ENCODE data around the gene MIS18A. TPM values are rescaled to one million over a fixed set of nuclear protein-coding genes. Genes with fewer than 3 reads are reported as not detected.

MIS18A gene
- total RNA-seq, 1 experiment from 2014 or later, result 55.9 TPM

- TF ChIP-seq, protein P1, sequence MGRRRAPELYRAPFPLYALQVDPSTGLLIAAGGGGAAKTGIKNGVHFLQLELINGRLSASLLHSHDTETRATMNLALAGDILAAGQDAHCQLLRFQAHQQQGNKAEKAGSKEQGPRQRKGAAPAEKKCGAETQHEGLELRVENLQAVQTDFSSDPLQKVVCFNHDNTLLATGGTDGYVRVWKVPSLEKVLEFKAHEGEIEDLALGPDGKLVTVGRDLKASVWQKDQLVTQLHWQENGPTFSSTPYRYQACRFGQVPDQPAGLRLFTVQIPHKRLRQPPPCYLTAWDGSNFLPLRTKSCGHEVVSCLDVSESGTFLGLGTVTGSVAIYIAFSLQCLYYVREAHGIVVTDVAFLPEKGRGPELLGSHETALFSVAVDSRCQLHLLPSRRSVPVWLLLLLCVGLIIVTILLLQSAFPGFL (CRISPR knock-in tag; IDR thresholded peaks at IDR 0.05; ENCODE audit: borderline replicate concordance), result no peak
- no peak for TF ChIP-seq ZNF423 (CRISPR knock-in tag; IDR thresholded peaks at IDR 0.05)
- TF ChIP-seq, protein P2, sequence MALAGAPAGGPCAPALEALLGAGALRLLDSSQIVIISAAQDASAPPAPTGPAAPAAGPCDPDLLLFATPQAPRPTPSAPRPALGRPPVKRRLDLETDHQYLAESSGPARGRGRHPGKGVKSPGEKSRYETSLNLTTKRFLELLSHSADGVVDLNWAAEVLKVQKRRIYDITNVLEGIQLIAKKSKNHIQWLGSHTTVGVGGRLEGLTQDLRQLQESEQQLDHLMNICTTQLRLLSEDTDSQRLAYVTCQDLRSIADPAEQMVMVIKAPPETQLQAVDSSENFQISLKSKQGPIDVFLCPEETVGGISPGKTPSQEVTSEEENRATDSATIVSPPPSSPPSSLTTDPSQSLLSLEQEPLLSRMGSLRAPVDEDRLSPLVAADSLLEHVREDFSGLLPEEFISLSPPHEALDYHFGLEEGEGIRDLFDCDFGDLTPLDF (CRISPR knock-in tag; IDR thresholded peaks at IDR 0.05), result no peak
- no peak for TF ChIP-seq HMGA2 (CRISPR knock-in tag; IDR thresholded peaks at IDR 0.05)
Measured at GRCh38 chr21:32248571-32249461, 30.0 kb downstream of the MIS18A start (continued).

DNA sequence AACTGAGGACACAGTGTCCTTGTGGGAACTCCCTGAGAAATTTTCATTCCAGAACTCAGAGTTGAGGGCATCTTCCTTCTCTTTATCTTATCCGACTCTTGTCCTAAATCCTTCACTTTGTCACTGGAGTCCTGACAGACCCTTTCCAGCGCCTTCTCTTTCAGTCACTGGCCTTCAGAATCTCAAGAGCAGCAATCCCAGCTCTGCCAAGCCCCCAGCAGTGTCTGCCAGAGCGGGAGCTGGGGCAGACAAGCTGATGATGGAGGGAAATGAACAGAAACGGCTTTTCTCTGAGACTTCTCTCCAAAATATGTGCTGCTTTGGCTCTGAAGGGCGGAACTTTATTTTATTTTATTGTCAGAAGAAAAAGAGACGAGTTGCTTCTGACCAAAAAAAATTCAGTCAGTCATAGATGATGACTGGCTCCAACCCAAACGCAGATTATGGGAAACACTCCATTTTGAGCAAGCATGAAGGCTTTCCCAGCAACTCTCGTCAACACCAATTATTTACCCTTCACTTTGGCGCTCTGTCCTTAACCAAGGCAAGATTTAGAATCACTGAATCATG, 32.2 kb downstream of the MIS18A start:
- DNase-seq (ENCODE audit: low spot score), result no peak
- TF ChIP-seq KAT7 (CRISPR knock-in tag; IDR thresholded peaks at IDR 0.05; ENCODE audit: borderline replicate concordance) (no peak), ZNF317 (CRISPR knock-in tag; IDR thresholded peaks at IDR 0.05; ENCODE audit: borderline replicate concordance, low read depth) (no peak), STAT6 (CRISPR knock-in tag; conservative IDR thresholded peaks at IDR 0.05; ENCODE audit: low read depth) (no peak), ETV6 (CRISPR knock-in tag; IDR thresholded peaks at IDR 0.05) (no peak), ZNF121 (CRISPR knock-in tag; IDR thresholded peaks at IDR 0.05) (no peak), FOXK1 (CRISPR knock-in tag; IDR thresholded peaks at IDR 0.05) (no peak)
- POLR2A ChIA-PET, result no interaction called here
- CTCF ChIA-PET, result no interaction called here
- Mint-ChIP-seq H3K27ac (no peak overlapping the region), H3K4me1 (peaks cover 10% of the 10 kb centered on the region; the same call in 1 of the 2 replicates), H3K9me3 (peaks cover 8% of the 10 kb centered on the region; the same call in 1 of the 2 replicates), H3K36me3 (no peaks in the 10 kb centered on the region), H3K4me3 (no peak overlapping the region), H3K27me3 (ENCODE audit: low read depth) (no peaks in the 10 kb centered on the region; the same call in 1 of the 2 replicates)
- ATAC-seq, result no peak

GRCh38 chr21:32245971-32246370, 32.9 kb downstream of the MIS18A start:
- peaks cover 3% of the 10 kb centered on the region; the same call in 1 of the 2 replicates for H3K9me3 Mint-ChIP-seq
- DNase-seq (ENCODE audit: low spot score) (no peak), ATAC-seq (no peak)
- ChIA-PET CTCF (no interaction called here), POLR2A (no interaction called here)
- no peak overlapping the region for H3K4me3 Mint-ChIP-seq
- H3K27ac Mint-ChIP-seq, result no peak overlapping the region
- H3K36me3 Mint-ChIP-seq, result no peaks in the 10 kb centered on the region
- no peaks in the 10 kb centered on the region; the same call in 1 of the 2 replicates for H3K27me3 Mint-ChIP-seq (ENCODE audit: low read depth)
- H3K4me1 Mint-ChIP-seq, result peaks cover 10% of the 10 kb centered on the region; the same call in 1 of the 2 replicates
- TF ChIP-seq NFYB (CRISPR knock-in tag; conservative IDR thresholded peaks at IDR 0.05; ENCODE audit: low read depth) (no peak), ESRRA (CRISPR knock-in tag; IDR thresholded peaks at IDR 0.05; ENCODE audit: borderline replicate concordance) (no peak), NFE2L1 (CRISPR knock-in tag; IDR thresholded peaks at IDR 0.05) (no peak), NFATC4 (CRISPR knock-in tag; IDR thresholded peaks at IDR 0.05) (no peak), ZNF317 (CRISPR knock-in tag; IDR thresholded peaks at IDR 0.05; ENCODE audit: borderline replicate concordance, low read depth) (no peak), JAZF1 (CRISPR knock-in tag; IDR thresholded peaks at IDR 0.05) (no peak)
- TF ChIP-seq, protein P3, sequence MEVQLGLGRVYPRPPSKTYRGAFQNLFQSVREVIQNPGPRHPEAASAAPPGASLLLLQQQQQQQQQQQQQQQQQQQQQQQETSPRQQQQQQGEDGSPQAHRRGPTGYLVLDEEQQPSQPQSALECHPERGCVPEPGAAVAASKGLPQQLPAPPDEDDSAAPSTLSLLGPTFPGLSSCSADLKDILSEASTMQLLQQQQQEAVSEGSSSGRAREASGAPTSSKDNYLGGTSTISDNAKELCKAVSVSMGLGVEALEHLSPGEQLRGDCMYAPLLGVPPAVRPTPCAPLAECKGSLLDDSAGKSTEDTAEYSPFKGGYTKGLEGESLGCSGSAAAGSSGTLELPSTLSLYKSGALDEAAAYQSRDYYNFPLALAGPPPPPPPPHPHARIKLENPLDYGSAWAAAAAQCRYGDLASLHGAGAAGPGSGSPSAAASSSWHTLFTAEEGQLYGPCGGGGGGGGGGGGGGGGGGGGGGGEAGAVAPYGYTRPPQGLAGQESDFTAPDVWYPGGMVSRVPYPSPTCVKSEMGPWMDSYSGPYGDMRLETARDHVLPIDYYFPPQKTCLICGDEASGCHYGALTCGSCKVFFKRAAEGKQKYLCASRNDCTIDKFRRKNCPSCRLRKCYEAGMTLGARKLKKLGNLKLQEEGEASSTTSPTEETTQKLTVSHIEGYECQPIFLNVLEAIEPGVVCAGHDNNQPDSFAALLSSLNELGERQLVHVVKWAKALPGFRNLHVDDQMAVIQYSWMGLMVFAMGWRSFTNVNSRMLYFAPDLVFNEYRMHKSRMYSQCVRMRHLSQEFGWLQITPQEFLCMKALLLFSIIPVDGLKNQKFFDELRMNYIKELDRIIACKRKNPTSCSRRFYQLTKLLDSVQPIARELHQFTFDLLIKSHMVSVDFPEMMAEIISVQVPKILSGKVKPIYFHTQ (CRISPR knock-in tag; IDR thresholded peaks at IDR 0.05), result no peak
- TF ChIP-seq, protein P4, sequence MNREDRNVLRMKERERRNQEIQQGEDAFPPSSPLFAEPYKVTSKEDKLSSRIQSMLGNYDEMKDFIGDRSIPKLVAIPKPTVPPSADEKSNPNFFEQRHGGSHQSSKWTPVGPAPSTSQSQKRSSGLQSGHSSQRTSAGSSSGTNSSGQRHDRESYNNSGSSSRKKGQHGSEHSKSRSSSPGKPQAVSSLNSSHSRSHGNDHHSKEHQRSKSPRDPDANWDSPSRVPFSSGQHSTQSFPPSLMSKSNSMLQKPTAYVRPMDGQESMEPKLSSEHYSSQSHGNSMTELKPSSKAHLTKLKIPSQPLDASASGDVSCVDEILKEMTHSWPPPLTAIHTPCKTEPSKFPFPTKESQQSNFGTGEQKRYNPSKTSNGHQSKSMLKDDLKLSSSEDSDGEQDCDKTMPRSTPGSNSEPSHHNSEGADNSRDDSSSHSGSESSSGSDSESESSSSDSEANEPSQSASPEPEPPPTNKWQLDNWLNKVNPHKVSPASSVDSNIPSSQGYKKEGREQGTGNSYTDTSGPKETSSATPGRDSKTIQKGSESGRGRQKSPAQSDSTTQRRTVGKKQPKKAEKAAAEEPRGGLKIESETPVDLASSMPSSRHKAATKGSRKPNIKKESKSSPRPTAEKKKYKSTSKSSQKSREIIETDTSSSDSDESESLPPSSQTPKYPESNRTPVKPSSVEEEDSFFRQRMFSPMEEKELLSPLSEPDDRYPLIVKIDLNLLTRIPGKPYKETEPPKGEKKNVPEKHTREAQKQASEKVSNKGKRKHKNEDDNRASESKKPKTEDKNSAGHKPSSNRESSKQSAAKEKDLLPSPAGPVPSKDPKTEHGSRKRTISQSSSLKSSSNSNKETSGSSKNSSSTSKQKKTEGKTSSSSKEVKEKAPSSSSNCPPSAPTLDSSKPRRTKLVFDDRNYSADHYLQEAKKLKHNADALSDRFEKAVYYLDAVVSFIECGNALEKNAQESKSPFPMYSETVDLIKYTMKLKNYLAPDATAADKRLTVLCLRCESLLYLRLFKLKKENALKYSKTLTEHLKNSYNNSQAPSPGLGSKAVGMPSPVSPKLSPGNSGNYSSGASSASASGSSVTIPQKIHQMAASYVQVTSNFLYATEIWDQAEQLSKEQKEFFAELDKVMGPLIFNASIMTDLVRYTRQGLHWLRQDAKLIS (CRISPR knock-in tag; IDR thresholded peaks at IDR 0.05; ENCODE audit: borderline replicate concordance), result no peak
- TF ChIP-seq, protein P5, sequence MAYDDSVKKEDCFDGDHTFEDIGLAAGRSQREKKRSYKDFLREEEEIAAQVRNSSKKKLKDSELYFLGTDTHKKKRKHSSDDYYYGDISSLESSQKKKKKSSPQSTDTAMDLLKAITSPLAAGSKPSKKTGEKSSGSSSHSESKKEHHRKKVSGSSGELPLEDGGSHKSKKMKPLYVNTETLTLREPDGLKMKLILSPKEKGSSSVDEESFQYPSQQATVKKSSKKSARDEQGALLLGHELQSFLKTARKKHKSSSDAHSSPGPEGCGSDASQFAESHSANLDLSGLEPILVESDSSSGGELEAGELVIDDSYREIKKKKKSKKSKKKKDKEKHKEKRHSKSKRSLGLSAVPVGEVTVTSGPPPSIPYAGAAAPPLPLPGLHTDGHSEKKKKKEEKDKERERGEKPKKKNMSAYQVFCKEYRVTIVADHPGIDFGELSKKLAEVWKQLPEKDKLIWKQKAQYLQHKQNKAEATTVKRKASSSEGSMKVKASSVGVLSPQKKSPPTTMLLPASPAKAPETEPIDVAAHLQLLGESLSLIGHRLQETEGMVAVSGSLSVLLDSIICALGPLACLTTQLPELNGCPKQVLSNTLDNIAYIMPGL (CRISPR knock-in tag; IDR thresholded peaks at IDR 0.05), result no peak

Measured in WTC11 (cell line).